GM12872 (cell line): ENCODE measurements around the gene ABHD14A.

Experiments used
- CTCF ChIP-seq: IDR thresholded peaks from 3 replicates; pipeline ENCODE4 v1.5.1; 2011; ENCODE audit warnings: low read depth, mild to moderate bottlenecking, low read length, moderate library complexity; ENCODE audit not compliant: insufficient read depth

The ABHD14A gene

GRCh38 chr3:51967384-51968169 is 7.3 kb upstream of the ABHD14A start, which contains the start of gene PCBP4:
TSS of gene PCBP4 (minus strand) at chr3:51967454. CDS start at chr3:51961240, 6,214 bp downstream.
- TF ChIP-seq CTCF, result no peak

- no peak for TF ChIP-seq CTCF
Measured at GRCh38 chr3:51968170-51968775, 6.6 kb upstream of the ABHD14A start.

- TF ChIP-seq CTCF, result no peak
Measured at GRCh38 chr3:51968883-51969678, 5.8 kb upstream of the ABHD14A start.

GRCh38 chr3:51969841-51970240 is 5.0 kb upstream of the ABHD14A start:
- TF ChIP-seq CTCF, result no peak

- no peak for TF ChIP-seq CTCF
Measured at GRCh38 chr3:51970606-51971300, 4.1 kb upstream of the ABHD14A start.

- no peak for TF ChIP-seq CTCF
Measured at GRCh38 chr3:51971350-51971749, 3.5 kb upstream of the ABHD14A start.

- TF ChIP-seq CTCF, result 0 out of 3 replicates have a peak, but pooled peaks have one; percentile 5
Measured at GRCh38 chr3:51974277-51974962, 444 bp upstream of the ABHD14A start.
